ENCODE results near the gene JAKMIP2. TPM values are rescaled to one million over a fixed set of nuclear protein-coding genes. Genes with fewer than 3 reads are reported as not detected.

Gene JAKMIP2
- total RNA-seq, 1 experiment from 2014 or later: 1.2 TPM

DNA sequence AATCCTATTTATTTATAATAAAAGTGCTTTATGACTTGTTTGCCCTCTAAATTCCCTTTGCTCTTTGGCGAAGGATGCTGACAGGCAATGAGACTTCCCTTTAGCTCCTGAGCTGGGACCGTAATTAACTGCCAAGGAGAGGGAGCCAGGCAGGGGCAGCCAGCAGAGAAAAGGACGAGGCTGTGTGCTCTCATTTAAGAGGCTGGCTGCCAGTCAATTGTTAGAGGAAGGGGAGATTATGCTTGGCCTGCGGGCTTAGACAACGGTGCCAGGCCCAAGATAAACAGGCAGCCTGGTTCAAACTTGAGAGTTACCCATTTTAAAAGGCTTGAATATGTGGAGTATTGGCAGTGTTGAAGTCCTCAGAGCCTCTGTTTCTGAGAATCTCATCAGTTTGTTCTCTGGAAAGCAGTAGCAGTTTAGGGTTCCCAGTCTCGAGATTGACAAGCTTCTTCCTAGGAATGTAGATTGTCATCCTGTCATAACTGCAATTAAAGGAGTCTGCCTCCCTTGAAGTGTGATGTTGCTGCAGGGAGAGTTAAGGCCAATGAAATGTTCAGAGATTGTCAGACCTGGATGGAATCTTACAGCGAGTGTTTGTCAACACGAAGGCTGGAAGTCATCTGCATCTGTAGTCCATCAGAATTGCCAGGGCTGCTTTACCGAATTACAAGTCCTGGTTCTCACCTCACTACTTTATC lies 113.2 kb downstream of the JAKMIP2 start:
- no peaks in the 10 kb centered on the region for H3K36me3 ChIP-seq (ENCODE audit: control insufficient read depth, insufficient read depth, low read length)
- peaks cover 33% of the 10 kb centered on the region for H3K4me1 ChIP-seq
- Mint-ChIP-seq H3K27ac (ENCODE audit: unreplicated experiment) (no peak overlapping the region), H3K36me3 (ENCODE audit: insufficient read depth, unreplicated experiment) (no peaks in the 10 kb centered on the region), H3K9me3 (ENCODE audit: unreplicated experiment) (peaks cover 2% of the 10 kb centered on the region), H3K27me3 (ENCODE audit: insufficient read depth, unreplicated experiment) (no peaks in the 10 kb centered on the region), H3K4me3 (ENCODE audit: unreplicated experiment) (no peak overlapping the region), H3K4me1 (ENCODE audit: low read depth, unreplicated experiment) (peaks cover 14% of the 10 kb centered on the region)
- CTCF ChIA-PET: interaction anchor here (1.0 kb wide), 1 partner anchor 11 kb away, joined by 4 read pairs; no protein-coding TSS in a partner anchor
- H3K27me3 ChIP-seq (replicated peaks; ENCODE audit: control insufficient read depth, insufficient read depth, low read length): no peaks in the 10 kb centered on the region
- no peak overlapping the region for H3K4me3 ChIP-seq (ENCODE audit: low read depth, low read length)
- DNase-seq: peak in 1 of 2 experiments; percentile 21
- POLR2A ChIA-PET: no interaction called here
- TF ChIP-seq, protein P1, sequence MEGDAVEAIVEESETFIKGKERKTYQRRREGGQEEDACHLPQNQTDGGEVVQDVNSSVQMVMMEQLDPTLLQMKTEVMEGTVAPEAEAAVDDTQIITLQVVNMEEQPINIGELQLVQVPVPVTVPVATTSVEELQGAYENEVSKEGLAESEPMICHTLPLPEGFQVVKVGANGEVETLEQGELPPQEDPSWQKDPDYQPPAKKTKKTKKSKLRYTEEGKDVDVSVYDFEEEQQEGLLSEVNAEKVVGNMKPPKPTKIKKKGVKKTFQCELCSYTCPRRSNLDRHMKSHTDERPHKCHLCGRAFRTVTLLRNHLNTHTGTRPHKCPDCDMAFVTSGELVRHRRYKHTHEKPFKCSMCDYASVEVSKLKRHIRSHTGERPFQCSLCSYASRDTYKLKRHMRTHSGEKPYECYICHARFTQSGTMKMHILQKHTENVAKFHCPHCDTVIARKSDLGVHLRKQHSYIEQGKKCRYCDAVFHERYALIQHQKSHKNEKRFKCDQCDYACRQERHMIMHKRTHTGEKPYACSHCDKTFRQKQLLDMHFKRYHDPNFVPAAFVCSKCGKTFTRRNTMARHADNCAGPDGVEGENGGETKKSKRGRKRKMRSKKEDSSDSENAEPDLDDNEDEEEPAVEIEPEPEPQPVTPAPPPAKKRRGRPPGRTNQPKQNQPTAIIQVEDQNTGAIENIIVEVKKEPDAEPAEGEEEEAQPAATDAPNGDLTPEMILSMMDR (IDR thresholded peaks at IDR 0.05; ENCODE audit: insufficient read depth in 1 of 2, low read depth in 1 of 2, low read length in 1 of 2, severe bottlenecking in 1 of 2, unreplicated experiment in 1 of 2): no peak
- H3K9me3 ChIP-seq: no peaks in the 10 kb centered on the region
- no TSS peak for BruUV-seq (replicated peaks)
- intact Hi-C loops (cut with micrococcal nuclease; ENCODE audit: unreplicated experiment): loop anchor here (5.0 kb wide), 1 partner anchor 168 kb away; no protein-coding TSS in a partner anchor

DNA sequence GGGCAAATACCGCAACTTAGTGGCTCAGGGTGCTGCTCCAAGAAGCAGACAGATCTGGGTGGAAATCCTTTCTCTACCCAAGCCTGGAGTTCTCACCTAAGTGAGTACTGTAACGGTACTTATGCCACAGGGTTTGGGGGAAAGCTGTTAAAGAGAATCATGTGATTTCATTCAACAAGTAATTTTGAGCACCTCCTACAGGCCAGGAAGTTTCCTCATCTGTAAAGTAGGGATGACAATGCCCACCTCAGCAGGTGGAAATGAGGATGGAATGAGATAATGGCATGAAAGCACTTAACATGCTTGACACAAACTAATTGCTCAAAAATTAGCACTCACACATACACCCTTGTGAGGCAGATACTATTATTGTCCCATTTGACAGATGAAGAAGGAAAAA lies 114.1 kb downstream of the JAKMIP2 start:
- DNase-seq: no peak
- H3K27ac Mint-ChIP-seq (ENCODE audit: unreplicated experiment): no peak overlapping the region
- intact Hi-C loops (cut with micrococcal nuclease; ENCODE audit: unreplicated experiment): loop anchor here (1.0 to 5.0 kb wide), 2 partner anchors 9 to 169 kb away; no protein-coding TSS in a partner anchor
- no peaks in the 10 kb centered on the region for H3K36me3 ChIP-seq (ENCODE audit: control insufficient read depth, insufficient read depth, low read length)
- H3K4me3 Mint-ChIP-seq (ENCODE audit: unreplicated experiment): no peak overlapping the region
- peaks cover 14% of the 10 kb centered on the region for H3K4me1 Mint-ChIP-seq (ENCODE audit: low read depth, unreplicated experiment)
- no peaks in the 10 kb centered on the region for H3K27me3 ChIP-seq (replicated peaks; ENCODE audit: control insufficient read depth, insufficient read depth, low read length)
- H3K9me3 Mint-ChIP-seq (ENCODE audit: unreplicated experiment): peaks cover 11% of the 10 kb centered on the region
- TF ChIP-seq, protein P1 (IDR thresholded peaks at IDR 0.05; ENCODE audit: insufficient read depth in 1 of 2, low read depth in 1 of 2, low read length in 1 of 2, severe bottlenecking in 1 of 2, unreplicated experiment in 1 of 2): no peak
- no peaks in the 10 kb centered on the region for H3K9me3 ChIP-seq
- no TSS peak for BruUV-seq (replicated peaks)
- CTCF ChIA-PET: no interaction called here
- no peaks in the 10 kb centered on the region for H3K36me3 Mint-ChIP-seq (ENCODE audit: insufficient read depth, unreplicated experiment)
- H3K4me3 ChIP-seq (ENCODE audit: low read depth, low read length): no peak overlapping the region
- no peaks in the 10 kb centered on the region for H3K27me3 Mint-ChIP-seq (ENCODE audit: insufficient read depth, unreplicated experiment)
- H3K4me1 ChIP-seq: peaks cover 33% of the 10 kb centered on the region
- POLR2A ChIA-PET: no interaction called here

- DNase-seq: peak in 1 of 2 experiments; percentile 28
- TF ChIP-seq, protein P1 (IDR thresholded peaks at IDR 0.05; ENCODE audit: insufficient read depth in 1 of 2, low read depth in 1 of 2, low read length in 1 of 2, severe bottlenecking in 1 of 2, unreplicated experiment in 1 of 2): no peak
- no peaks in the 10 kb centered on the region for H3K9me3 ChIP-seq
- BruUV-seq (replicated peaks): no TSS peak
- H3K36me3 ChIP-seq (ENCODE audit: control insufficient read depth, insufficient read depth, low read length): no peaks in the 10 kb centered on the region
- peaks cover 22% of the 10 kb centered on the region for H3K9me3 Mint-ChIP-seq (ENCODE audit: unreplicated experiment)
- no peaks in the 10 kb centered on the region for H3K27me3 ChIP-seq (replicated peaks; ENCODE audit: control insufficient read depth, insufficient read depth, low read length)
- peaks cover 33% of the 10 kb centered on the region for H3K4me1 ChIP-seq
- no peak overlapping the region for H3K4me3 Mint-ChIP-seq (ENCODE audit: unreplicated experiment)
- H3K4me1 Mint-ChIP-seq (ENCODE audit: low read depth, unreplicated experiment): peaks cover 14% of the 10 kb centered on the region
- H3K4me3 ChIP-seq (ENCODE audit: low read depth, low read length): no peak overlapping the region
- no peak overlapping the region for H3K27ac Mint-ChIP-seq (ENCODE audit: unreplicated experiment)
- intact Hi-C loops (cut with micrococcal nuclease; ENCODE audit: unreplicated experiment): loop anchor here (1.0 to 5.0 kb wide), 2 partner anchors 22 to 170 kb away; no protein-coding TSS in a partner anchor
- H3K27me3 Mint-ChIP-seq (ENCODE audit: insufficient read depth, unreplicated experiment): no peaks in the 10 kb centered on the region
- CTCF ChIA-PET: no interaction called here
- H3K36me3 Mint-ChIP-seq (ENCODE audit: insufficient read depth, unreplicated experiment): no peaks in the 10 kb centered on the region
- POLR2A ChIA-PET: no interaction called here
Observed at GRCh38 chr5:147667363-147667762, 115.2 kb downstream of the JAKMIP2 start.
